HepG2 (cell line): ENCODE data around the gene HOXA6. TPM values are rescaled to one million over a fixed set of nuclear protein-coding genes. Genes with fewer than 3 reads are reported as not detected.

Experiments
- ATAC-seq: fragments of 200-7000 bp; cut with Tn5 transposase; 3 replicates; pipeline ENCODE4 v1.9.1; 2020; ENCODE audit warnings: mild to moderate bottlenecking, moderate library complexity
- BruUV-seq: library from RNA; stranded (reverse); fragments of 400-500 nt; replicated peaks from 2 replicates; lab custom pipeline; 2021; lab: Mats Ljungman, UMichigan
- CTCF ChIA-PET: fragments of 300-600 bp; formaldehyde crosslinking; extraction: SDS; loops from one replicate; lab custom pipeline; 2021; ENCODE audit warnings: low total read pairs, inconsistent platforms, low intra/inter-chr PET ratio; lab: Yijun Ruan, JAX
- POLR2A ChIA-PET: fragments of 350-600 bp; sonication (Branson Sonifier 250); formaldehyde crosslinking; loops from one replicate; lab custom pipeline; 2020; ENCODE audit warnings: antibody characterized with exemption, inconsistent platforms; lab: Yijun Ruan, JAX
- DNase-seq: peaks from one replicate; pipeline ENCODE4 v3.0.0-alpha.2; 2015; ENCODE audit warnings: low spot score
- FAIRE-seq: peaks from 3 replicates; lab custom pipeline; 2011; peaks lifted over from hg19 to GRCh38; lab: Jason Lieb, UNC
- H2AFZ ChIP-seq: one replicate; pipeline ENCODE4 v1.6.1; 2011; ENCODE audit warnings: low read length, inconsistent platforms
- H3K27ac ChIP-seq: fragments of 300-600 bp; 3 replicates; pipeline ENCODE4 v1.8.0; 2011; ENCODE audit warnings: mixed run types, mild to moderate bottlenecking, mixed read lengths, low read length, inconsistent platforms; ENCODE audit not compliant: insufficient read depth; ENCODE audit errors: extremely low read length
- H3K27me3 ChIP-seq, 2 experiments: fragments of 200-600 bp in 1 of 2; 2 replicates in 1 of 2; 3 replicates in 1 of 2; pipeline versions ENCODE4 v1.6.0 to v1.8.0; 2011; ENCODE audit warnings: low read length in 2 of 2, mild to moderate bottlenecking in 2 of 2, moderate library complexity in 2 of 2, inconsistent platforms in 1 of 2; ENCODE audit not compliant: insufficient read depth in 2 of 2, control insufficient read depth in 1 of 2
- H3K36me3 ChIP-seq, 2 experiments: fragments of 200-600 bp in 1 of 2; replicated peaks in 1 of 2; 2 replicates in 1 of 2; 3 replicates in 1 of 2; pipeline versions ENCODE4 v1.5.1 to v1.8.0; 2011; ENCODE audit warnings: low read length in 2 of 2, inconsistent platforms in 1 of 2; ENCODE audit not compliant: insufficient read depth in 2 of 2, control insufficient read depth in 1 of 2
- H3K4me1 ChIP-seq: 2 replicates; pipeline ENCODE4 v1.5.1; 2012; ENCODE audit warnings: low read length, inconsistent platforms; ENCODE audit not compliant: insufficient read depth
- H3K4me2 ChIP-seq: 2 replicates; pipeline ENCODE4 v1.6.0; 2011; ENCODE audit warnings: low read depth, low read length, inconsistent platforms
- H3K4me3 ChIP-seq, 3 experiments: fragments of 200-600 bp in 1 of 3; sonication (generic), shearing (Covaris generic) in 1 of 3; replicated peaks in 1 of 3; 2 replicates each; pipeline ENCODE4 v1.5.1; 2011 to 2016; ENCODE audit warnings: low read length in 3 of 3, inconsistent platforms in 2 of 3, low read depth in 2 of 3, mild to moderate bottlenecking in 2 of 3, control low read depth in 1 of 3, mixed read lengths in 1 of 3; ENCODE audit not compliant: insufficient read depth in 1 of 3
- H3K79me2 ChIP-seq: one replicate; pipeline ENCODE4 v1.6.1; 2011; ENCODE audit warnings: low read length, inconsistent platforms; ENCODE audit not compliant: insufficient read depth
- H3K9ac ChIP-seq: 2 replicates; pipeline ENCODE4 v1.6.0; 2011; ENCODE audit warnings: mild to moderate bottlenecking, low read depth, low read length, inconsistent platforms; ENCODE audit not compliant: insufficient read depth
- H3K9me3 ChIP-seq: 2 replicates; pipeline ENCODE4 v1.5.1; 2012; ENCODE audit warnings: mild to moderate bottlenecking, low read length
- H4K20me1 ChIP-seq: 2 replicates; pipeline ENCODE4 v1.6.0; 2011; ENCODE audit warnings: inconsistent platforms, mild to moderate bottlenecking, low read length, moderate library complexity; ENCODE audit not compliant: insufficient read depth
- ARNTL ChIP-seq: sonication (generic); formaldehyde crosslinking; IDR thresholded peaks from 2 replicates; pipeline ENCODE4 v1.4.0; 2020; ENCODE audit warnings: mild to moderate bottlenecking, missing genetic modification reagents
- CC2D1A ChIP-seq: sonication (generic); formaldehyde crosslinking; IDR thresholded peaks from 2 replicates; pipeline ENCODE4 v1.8.1; 2023; ENCODE audit warnings: mild to moderate bottlenecking, missing genetic modification reagents
- CEBPB ChIP-seq: IDR thresholded peaks from 2 replicates; pipeline ENCODE4 v1.6.1; 2011; ENCODE audit warnings: low read depth, low read length, improper control_type of control experiment, borderline replicate concordance
- CREM ChIP-seq, 2 experiments: sonication (generic) in 1 of 2; formaldehyde crosslinking in 1 of 2; IDR thresholded peaks; 2 replicates each; pipeline versions ENCODE4 v1.4.0 to v1.6.1; 2016 to 2020; ENCODE audit warnings: antibody characterized with exemption in 1 of 2, mild to moderate bottlenecking in 1 of 2, missing genetic modification reagents in 1 of 2
- DR1 ChIP-seq: sonication (generic); formaldehyde crosslinking; IDR thresholded peaks from 2 replicates; pipeline ENCODE4 v1.8.0; 2021; ENCODE audit warnings: mild to moderate bottlenecking, missing genetic modification reagents, inconsistent platforms
- HBP1 ChIP-seq: IDR thresholded peaks from 2 replicates; pipeline ENCODE4 v1.6.1; 2016; ENCODE audit warnings: low read depth, control low read depth
- HMGXB4 ChIP-seq, 2 experiments: sonication (generic) in 1 of 2; formaldehyde crosslinking in 1 of 2; IDR thresholded peaks; 2 replicates each; pipeline versions ENCODE4 v1.4.0 to v1.6.1; 2018 to 2020; ENCODE audit warnings: missing genetic modification reagents in 2 of 2, borderline replicate concordance in 1 of 2, low read depth in 1 of 2, mild to moderate bottlenecking in 1 of 2, missing biosample characterization in 1 of 2
- HNRNPUL1 ChIP-seq: fragments of 200-400 bp; formaldehyde crosslinking; IDR thresholded peaks from 2 replicates; pipeline ENCODE4 v1.6.1; 2017; ENCODE audit warnings: low read depth, mild to moderate bottlenecking, low read length, moderate library complexity
- MBD4 ChIP-seq: IDR thresholded peaks from 2 replicates; pipeline ENCODE4 v1.6.1; 2012; ENCODE audit warnings: low read length, inconsistent platforms, borderline replicate concordance
- PLSCR1 ChIP-seq: sonication (generic); formaldehyde crosslinking; IDR thresholded peaks from 2 replicates; pipeline ENCODE4 v1.5.0; 2020; ENCODE audit warnings: missing genetic modification reagents, mild to moderate bottlenecking, borderline replicate concordance
- RBM39 ChIP-seq: fragments of 200-400 bp; formaldehyde crosslinking; IDR thresholded peaks from one replicate; pipeline ENCODE4 v1.6.1; 2018; ENCODE audit warnings: antibody characterized with exemption, mild to moderate bottlenecking, low read depth, low read length; ENCODE audit not compliant: poor library complexity, severe bottlenecking
- RCOR2 ChIP-seq: IDR thresholded peaks from 2 replicates; pipeline ENCODE4 v1.6.1; 2016; ENCODE audit warnings: missing biosample characterization, missing genetic modification reagents
- U2AF2 ChIP-seq: fragments of 200-400 bp; formaldehyde crosslinking; IDR thresholded peaks from 2 replicates; pipeline ENCODE4 v1.6.1; 2017; ENCODE audit warnings: low read depth, mild to moderate bottlenecking, low read length
- UBTF ChIP-seq: sonication (generic); formaldehyde crosslinking; IDR thresholded peaks from 2 replicates; pipeline ENCODE4 v1.4.0; 2020; ENCODE audit warnings: mild to moderate bottlenecking, missing genetic modification reagents
- ZNF768 ChIP-seq: sonication (generic); formaldehyde crosslinking; IDR thresholded peaks from 2 replicates; pipeline ENCODE4 v1.4.0; 2020; ENCODE audit warnings: missing genetic modification reagents
- WGBS: methylation state at CpG from one replicate; pipeline ENCODE4 v1.1.6; 2017; ENCODE audit warnings: low lambda C conversion rate; 5-methylcytosine and 5-hydroxymethylcytosine counted together
- in situ Hi-C: cut with HindIII; loops from 2 replicates; pipeline ENCODE4 v1.10.0; 2017; ENCODE audit warnings: low pct_unique_long_range_greater_than_20kb; ENCODE audit not compliant: extremely low pct_ligation_motif_present
- intact Hi-C: fragments of 100-400 bp; cut with micrococcal nuclease; formaldehyde crosslinking; loops from one replicate; pipeline ENCODE4 v1.10.0; 2022; ENCODE audit not compliant: unreplicated experiment
- polyA plus RNA-seq, 8 experiments: library from polyadenylated mRNA; depleted of rRNA in 3 of 8; stranded (reverse) in 7 of 8; unstranded in 1 of 8; fragments of >200 nt; fragmentation: Illumina TruSeq in 4 of 8; extraction: Trizol in 4 of 8; gene quantifications; 2 replicates each; pipeline versions ENCODE4 v1.2.1 to v1.2.3, GENCODE V29; 2011 to 2016; ENCODE audit warnings: low read depth in 4 of 8, missing spikeins in 1 of 8, mixed read lengths in 1 of 8; ENCODE audit not compliant: insufficient read depth in 1 of 8
- total RNA-seq, 5 experiments: library from RNA; depleted of rRNA; stranded (reverse); fragments of >200 nt; fragmentation: Illumina TruSeq; extraction: Trizol; gene quantifications; 2 replicates each; pipeline ENCODE4 v1.2.3, GENCODE V29; 2016; ENCODE audit warnings: low read depth in 1 of 5

The HOXA6 gene
- total and polyA plus RNA-seq, 2 of the 13 experiments (the other 11 are each of a cell fraction or from before 2014, with no cell fraction given) = 1.3 to 1.5 TPM

GRCh38 chr7:27143023-27143949, 4.3 kb downstream of the HOXA6 start, which contains the start of gene HOXA5:
HOXA5 (minus strand) TSS chr7:27143681; CDS start chr7:27143607, 74 bp downstream.
- H3K27me3 ChIP-seq = no peaks in the 10 kb centered on the region
- FAIRE-seq (peak; percentile 80), DNase-seq (peak; percentile 90), ATAC-seq (peak; percentile 74)
- in situ Hi-C loops (no loop called here), intact Hi-C loops (loop anchor here (5.0 kb wide), 1 partner anchor 766 kb away; no protein-coding TSS in a partner anchor)
- POLR2A ChIA-PET = interaction anchor here (1.0 to 2.7 kb wide), 7 partner anchors 12 to 456 kb away, joined by 3 to 13 read pairs (median 4); partner anchors contain the start of genes HOXA4 and SKAP2
- CTCF ChIA-PET = interaction anchor here (1.3 to 1.8 kb wide), 3 partner anchors 290 to 457 kb away, joined by 4 to 14 read pairs (median 9); no protein-coding TSS in a partner anchor
- H3K9me3 ChIP-seq = no peaks in the 10 kb centered on the region
- H3K9ac ChIP-seq = peak within 1 kb of the TSS; percentile 67
- H2AFZ ChIP-seq = peak within 1 kb of the TSS; percentile 67
- BruUV-seq = TSS peak; percentile 64
- H3K4me2 ChIP-seq = peak within 1 kb of the TSS; percentile 70
- H3K27ac ChIP-seq = peak within 1 kb of the TSS; percentile 60
- H3K4me3 ChIP-seq = peak within 1 kb of the TSS; percentile 70 to 79 (median 76)
- H3K36me3 ChIP-seq = no peaks in the 10 kb centered on the region; a peak in 2 of 5 replicates
- peaks cover 12% of the 10 kb centered on the region for H3K4me1 ChIP-seq
- no peaks in the 10 kb centered on the region for H4K20me1 ChIP-seq
- H3K79me2 ChIP-seq = no peaks in the 10 kb centered on the region
- WGBS = 69% methylated on average over 43 of the region's 86 CpGs
- no peak for TF ChIP-seq ZNF768 (CRISPR knock-in tag)
- no peak for TF ChIP-seq MBD4
- no peak for TF ChIP-seq DR1 (CRISPR knock-in tag)
- no peak for TF ChIP-seq U2AF2
- no peak for TF ChIP-seq RCOR2 (CRISPR knock-in tag)
- no peak for TF ChIP-seq ARNTL
- TF ChIP-seq UBTF (CRISPR knock-in tag) = peak; percentile 44; the same call in 1 of the 2 replicates
- TF ChIP-seq HBP1 (CRISPR knock-in tag) = no peak
- TF ChIP-seq RBM39 = no peak
- no peak for TF ChIP-seq PLSCR1 (CRISPR knock-in tag)
- peak; percentile 15; the same call in 1 of the 2 replicates for TF ChIP-seq CREM (IDR thresholded peaks at IDR 0.05)
- no peak for TF ChIP-seq CREM (CRISPR knock-in tag; IDR thresholded peaks at IDR 0.05)
- TF ChIP-seq HMGXB4 (CRISPR knock-in tag; IDR thresholded peaks at IDR 0.05; ENCODE audit: borderline replicate concordance in 1 of 2, low read depth in 1 of 2) = peak; percentile 50 to 81; a peak in 3 of 4 replicates
- TF ChIP-seq CEBPB = no peak
- TF ChIP-seq HNRNPUL1 = no peak
- no peak for TF ChIP-seq CC2D1A (CRISPR knock-in tag)
